SW 1271 (cell line): ENCODE results near the gene ABCD1.
A peak's percentile ranks its signal among the peaks of the same experiment; 100 is the strongest.
"Not testable (repeated sequence)": the region's sequence is repeated elsewhere in the genome, so short reads cannot be mapped to it uniquely, and the experiment has no call there.

Source experiments
- DNase-seq, 2 experiments: peaks; one replicate each; lab custom pipeline; 2025; lab: John Stamatoyannopoulos, UW

The ABCD1 gene

GRCh38 chrX:153724252-153725038 lies at the start of gene ABCD1, which contains the start of gene BCAP31:
Gene ABCD1, plus strand, starts transcription at chrX:153724856. Its CDS starts 411 bp downstream, at chrX:153725267.
Gene BCAP31, minus strand, starts transcription at chrX:153724387. Its CDS starts 1,143 bp downstream, at chrX:153723244.
- peak; percentile 74 to 88 for DNase-seq

- DNase-seq = no peak
Measured at GRCh38 chrX:153681175-153681574, 43.5 kb upstream of the ABCD1 start.

GRCh38 chrX:153683486-153683885 lies 41.2 kb upstream of the ABCD1 start:
- not testable (repeated sequence) for DNase-seq

GRCh38 chrX:153684467-153685155 lies 40.0 kb upstream of the ABCD1 start:
- no peak for DNase-seq

GRCh38 chrX:153685156-153685536 lies 39.5 kb upstream of the ABCD1 start:
- no peak for DNase-seq

- no peak for DNase-seq
Measured at GRCh38 chrX:153685751-153686696, 38.6 kb upstream of the ABCD1 start.

GRCh38 chrX:153686711-153687110 lies 37.9 kb upstream of the ABCD1 start:
- DNase-seq = no peak

- DNase-seq = peak in 1 of 2 experiments; percentile 54
Measured at GRCh38 chrX:153687121-153688039, 37.3 kb upstream of the ABCD1 start, which contains the start of gene SLC6A8. Gene SLC6A8, plus strand, starts transcription at chrX:153687926. Its CDS starts 649 bp downstream, at chrX:153688575.

GRCh38 chrX:153688071-153688470 lies 36.6 kb upstream of the ABCD1 start:
- DNase-seq = no peak

GRCh38 chrX:153688506-153688905 lies 36.1 kb upstream of the ABCD1 start:
- DNase-seq = no peak

- no peak for DNase-seq
Measured at GRCh38 chrX:153688911-153689590, 35.6 kb upstream of the ABCD1 start.

GRCh38 chrX:153689654-153690465 lies 34.8 kb upstream of the ABCD1 start:
- DNase-seq = no peak

GRCh38 chrX:153690466-153690865 lies 34.2 kb upstream of the ABCD1 start:
- no peak for DNase-seq

- DNase-seq = not testable (repeated sequence)
Measured at GRCh38 chrX:153691032-153691827, 33.4 kb upstream of the ABCD1 start.

- DNase-seq = no peak
Measured at GRCh38 chrX:153692003-153692402, 32.7 kb upstream of the ABCD1 start.

- DNase-seq = no peak
Measured at GRCh38 chrX:153692611-153693156, 32.0 kb upstream of the ABCD1 start.

GRCh38 chrX:153693216-153694086 lies 31.2 kb upstream of the ABCD1 start:
- DNase-seq = no peak
